GM23338 (cell line): ENCODE measurements around the gene CDC26. TPM values are rescaled to one million over a fixed set of nuclear protein-coding genes. Genes with fewer than 3 reads are reported as not detected.

Source experiments
- ATAC-seq: fragments of 200-7000 bp; cut with Tn5 transposase; 3 replicates; pipeline ENCODE4 v1.9.1; 2020
- DNase-seq: peaks from one replicate; pipeline ENCODE4 v3.0.0-alpha.2; 2015; ENCODE audit warnings: low spot score
- H2AFZ ChIP-seq: fragments of 200-600 bp; sonication (generic); 2 replicates; pipeline ENCODE4 v1.8.0; 2016; ENCODE audit warnings: antibody characterized with exemption, mild to moderate bottlenecking, moderate library complexity
- H3F3A ChIP-seq: fragments of 200-600 bp; sonication (generic); replicated peaks from 2 replicates; pipeline ENCODE4 v1.8.0; 2017; ENCODE audit warnings: antibody characterized with exemption, mixed run types, low read depth
- H3K27ac ChIP-seq: fragments of 200-600 bp; sonication (generic); 2 replicates; pipeline ENCODE4 v1.6.1; 2016; ENCODE audit warnings: low read depth
- H3K27me3 ChIP-seq: fragments of 200-600 bp; sonication (generic); 2 replicates; pipeline ENCODE4 v1.8.0; 2016; ENCODE audit warnings: mild to moderate bottlenecking, mixed run types, moderate library complexity; ENCODE audit not compliant: insufficient read depth
- H3K36me3 ChIP-seq: fragments of 200-600 bp; sonication (generic); 2 replicates; pipeline ENCODE4 v1.8.0; 2016; ENCODE audit warnings: mild to moderate bottlenecking; ENCODE audit not compliant: insufficient read depth
- H3K4me1 ChIP-seq: fragments of 200-600 bp; sonication (generic); 2 replicates; pipeline ENCODE4 v1.8.0; 2016; ENCODE audit warnings: mild to moderate bottlenecking, moderate library complexity; ENCODE audit not compliant: insufficient read depth
- H3K4me2 ChIP-seq: fragments of 200-600 bp; sonication (generic); 2 replicates; pipeline ENCODE4 v1.7.1; 2017; ENCODE audit warnings: mixed run types
- H3K4me3 ChIP-seq: fragments of 200-600 bp; sonication (generic); 2 replicates; pipeline ENCODE4 v1.6.1; 2016; ENCODE audit warnings: mixed run types
- H3K79me2 ChIP-seq: fragments of 200-600 bp; sonication (generic); replicated peaks from 2 replicates; pipeline ENCODE4 v1.8.0; 2017; ENCODE audit warnings: mild to moderate bottlenecking; ENCODE audit not compliant: insufficient read depth
- H3K9me2 ChIP-seq: fragments of 200-600 bp; sonication (generic); 2 replicates; pipeline ENCODE4 v1.8.0; 2017; ENCODE audit not compliant: insufficient read depth
- H4K20me1 ChIP-seq: fragments of 200-600 bp; sonication (generic); replicated peaks from 2 replicates; pipeline ENCODE4 v1.8.0; 2017; ENCODE audit warnings: mild to moderate bottlenecking; ENCODE audit not compliant: insufficient read depth
- H3K27ac Mint-ChIP-seq: 2 replicates; pipeline ENCODE4 v1.8.0; 2020; ENCODE audit warnings: inconsistent platforms, mild to moderate bottlenecking, moderate library complexity, mixed read lengths
- H3K27me3 Mint-ChIP-seq: 3 replicates; pipeline ENCODE4 v1.8.0; 2022; ENCODE audit warnings: low read depth, mild to moderate bottlenecking, moderate library complexity, mixed read lengths, inconsistent platforms; ENCODE audit not compliant: insufficient read depth, poor library complexity
- H3K36me3 Mint-ChIP-seq: 3 replicates; pipeline ENCODE4 v1.8.0; 2021; ENCODE audit warnings: low read depth, mild to moderate bottlenecking, inconsistent platforms, moderate library complexity, mixed read lengths
- H3K4me1 Mint-ChIP-seq: 3 replicates; pipeline ENCODE4 v1.8.0; 2020; ENCODE audit warnings: mild to moderate bottlenecking, inconsistent platforms, mixed read lengths
- H3K4me3 Mint-ChIP-seq: 3 replicates; pipeline ENCODE4 v1.8.0; 2021; ENCODE audit warnings: moderate library complexity, mild to moderate bottlenecking, inconsistent platforms, mixed read lengths
- H3K9me3 Mint-ChIP-seq: 3 replicates; pipeline ENCODE4 v1.8.0; 2020; ENCODE audit warnings: moderate library complexity, mild to moderate bottlenecking, inconsistent platforms, mixed read lengths
- CREB1 ChIP-seq: fragments of 250-450 bp; sonication (Bioruptor Pico); IDR thresholded peaks from 2 replicates; pipeline ENCODE4 v1.5.0; 2020; ENCODE audit warnings: low read depth, mild to moderate bottlenecking, moderate library complexity
- EZH2 ChIP-seq: fragments of 200-600 bp; sonication (generic); IDR thresholded peaks from one replicate; pipeline ENCODE4 v1.8.0; 2017; ENCODE audit warnings: antibody characterized with exemption, mild to moderate bottlenecking, low read depth; ENCODE audit not compliant: unreplicated experiment
- JUNB ChIP-seq: IDR thresholded peaks from one replicate; pipeline ENCODE4 v1.6.1; 2016; ENCODE audit warnings: antibody characterized with exemption; ENCODE audit not compliant: unreplicated experiment
- POLR2AphosphoS5 ChIP-seq: IDR thresholded peaks from 2 replicates; pipeline ENCODE4 v1.6.1; 2016; ENCODE audit warnings: antibody characterized with exemption, low read depth
- STAT1 ChIP-seq: IDR thresholded peaks from one replicate; pipeline ENCODE4 v1.6.1; 2016; ENCODE audit warnings: antibody characterized with exemption; ENCODE audit not compliant: unreplicated experiment
- ZNF114 ChIP-seq: fragments of 250-450 bp; sonication (Bioruptor Pico); IDR thresholded peaks from 2 replicates; pipeline ENCODE4 v1.5.0; 2020; ENCODE audit warnings: mild to moderate bottlenecking, moderate library complexity
- ZNF331 ChIP-seq: fragments of 250-450 bp; sonication (Bioruptor Pico); IDR thresholded peaks from 2 replicates; pipeline ENCODE4 v1.5.0; 2020; ENCODE audit warnings: low read depth, mild to moderate bottlenecking, moderate library complexity
- polyA plus RNA-seq: library from polyadenylated mRNA; unstranded; fragments of >200 nt; fragmentation: Nextera tagmentation; extraction: Ambion mirVana; gene quantifications from 2 replicates; pipeline ENCODE4 v1.2.1, GENCODE V29; 2016
- total RNA-seq: library from RNA; depleted of rRNA; stranded (reverse); fragments of >200 nt; shearing (Covaris generic); gene quantifications from 2 replicates; pipeline ENCODE4 v1.2.3, GENCODE V29; 2014
- TF ChIP-seq, protein P1 (sequence below): IDR thresholded peaks from 2 replicates; pipeline ENCODE4 v1.6.1; 2016; ENCODE audit warnings: antibody characterized with exemption
- TF ChIP-seq, protein P2 (sequence below): fragments of 250-450 bp; sonication (Bioruptor Pico); IDR thresholded peaks from 2 replicates; pipeline ENCODE4 v1.5.0; 2020; ENCODE audit warnings: mild to moderate bottlenecking, moderate library complexity
- TF ChIP-seq, protein P3 (sequence below): IDR thresholded peaks from one replicate; pipeline ENCODE4 v1.6.1; 2018; ENCODE audit warnings: antibody characterized with exemption; ENCODE audit not compliant: unreplicated experiment

Gene CDC26
- total and polyA plus RNA-seq, 2 experiments from 2014 or later, result 34.9 to 112 TPM

DNA sequence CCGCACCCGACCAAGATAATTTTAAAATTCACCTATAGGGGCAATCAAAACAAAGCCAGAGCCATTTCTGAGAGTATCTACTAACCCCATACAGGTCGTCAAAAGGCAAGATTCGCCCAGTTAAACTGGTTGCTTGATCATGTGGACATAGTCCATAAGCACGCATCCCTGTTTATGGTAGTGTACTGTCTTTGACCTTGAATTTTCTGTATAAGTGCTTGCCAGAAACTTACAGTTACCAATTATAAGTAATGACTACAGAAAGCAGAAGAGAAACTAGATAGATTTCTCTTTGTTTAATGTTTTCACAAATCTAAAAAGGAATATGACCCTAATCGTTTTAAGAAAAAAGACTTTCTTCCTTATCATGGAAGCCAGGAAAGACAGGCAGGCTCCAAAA, 28.4 kb downstream of the CDC26 start:
- ATAC-seq, result no peak
- no peaks in the 10 kb centered on the region; the same call in 1 of the 2 replicates for H3K79me2 ChIP-seq

DNA sequence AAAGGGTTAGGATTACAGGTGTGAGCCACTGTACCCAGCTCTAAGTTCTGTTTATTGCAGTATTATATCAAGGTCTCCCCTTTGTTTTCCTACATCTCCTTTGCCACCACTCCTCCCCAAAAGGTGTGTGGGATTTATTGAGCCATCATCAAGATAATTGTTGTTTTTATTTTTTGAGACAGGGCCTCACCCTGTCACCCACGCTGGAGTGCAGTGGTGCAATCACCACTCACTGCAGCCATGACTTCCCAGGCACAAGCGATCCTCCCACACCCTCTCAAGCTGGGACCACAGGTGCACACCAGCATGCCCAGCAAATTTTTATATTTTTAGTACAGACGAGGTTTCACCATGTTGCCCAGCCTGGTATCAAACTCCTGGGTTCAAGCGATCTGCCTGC, 29.5 kb downstream of the CDC26 start:
- Histone ChIP-seq H3K79me2 (no peaks in the 10 kb centered on the region), H3K27me3 (no peaks in the 10 kb centered on the region), H3K4me1 (no peaks in the 10 kb centered on the region), H3K27ac (no peak overlapping the region), H3K9me2 (no peaks in the 10 kb centered on the region), H3K36me3 (no peaks in the 10 kb centered on the region), H4K20me1 (peaks cover 17% of the 10 kb centered on the region; the same call in 1 of the 2 replicates), H3F3A (no peaks in the 10 kb centered on the region), H2AFZ (no peak overlapping the region), H3K4me2 (no peak overlapping the region), H3K4me3 (no peak overlapping the region)
- Mint-ChIP-seq H3K36me3 (peaks cover 18% of the 10 kb centered on the region), H3K4me1 (no peaks in the 10 kb centered on the region; the same call in 2 of the 3 replicates), H3K27me3 (peaks cover 3% of the 10 kb centered on the region), H3K4me3 (no peak overlapping the region), H3K27ac (peak overlapping the region; percentile 71; the same call in 1 of the 2 replicates), H3K9me3 (peaks cover 9% of the 10 kb centered on the region; the same call in 2 of the 3 replicates)
- DNase-seq (no peak), ATAC-seq (no peak)
- TF ChIP-seq EZH2, result no peak
- no peak for TF ChIP-seq ZNF331 (CRISPR knock-in tag)
- TF ChIP-seq CREB1 (CRISPR knock-in tag), result no peak
- TF ChIP-seq STAT1, result no peak
- TF ChIP-seq, protein P1, sequence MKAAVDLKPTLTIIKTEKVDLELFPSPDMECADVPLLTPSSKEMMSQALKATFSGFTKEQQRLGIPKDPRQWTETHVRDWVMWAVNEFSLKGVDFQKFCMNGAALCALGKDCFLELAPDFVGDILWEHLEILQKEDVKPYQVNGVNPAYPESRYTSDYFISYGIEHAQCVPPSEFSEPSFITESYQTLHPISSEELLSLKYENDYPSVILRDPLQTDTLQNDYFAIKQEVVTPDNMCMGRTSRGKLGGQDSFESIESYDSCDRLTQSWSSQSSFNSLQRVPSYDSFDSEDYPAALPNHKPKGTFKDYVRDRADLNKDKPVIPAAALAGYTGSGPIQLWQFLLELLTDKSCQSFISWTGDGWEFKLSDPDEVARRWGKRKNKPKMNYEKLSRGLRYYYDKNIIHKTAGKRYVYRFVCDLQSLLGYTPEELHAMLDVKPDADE, result no peak
- TF ChIP-seq POLR2AphosphoS5, result no peak
- no peak for TF ChIP-seq JUNB
- TF ChIP-seq, protein P2, sequence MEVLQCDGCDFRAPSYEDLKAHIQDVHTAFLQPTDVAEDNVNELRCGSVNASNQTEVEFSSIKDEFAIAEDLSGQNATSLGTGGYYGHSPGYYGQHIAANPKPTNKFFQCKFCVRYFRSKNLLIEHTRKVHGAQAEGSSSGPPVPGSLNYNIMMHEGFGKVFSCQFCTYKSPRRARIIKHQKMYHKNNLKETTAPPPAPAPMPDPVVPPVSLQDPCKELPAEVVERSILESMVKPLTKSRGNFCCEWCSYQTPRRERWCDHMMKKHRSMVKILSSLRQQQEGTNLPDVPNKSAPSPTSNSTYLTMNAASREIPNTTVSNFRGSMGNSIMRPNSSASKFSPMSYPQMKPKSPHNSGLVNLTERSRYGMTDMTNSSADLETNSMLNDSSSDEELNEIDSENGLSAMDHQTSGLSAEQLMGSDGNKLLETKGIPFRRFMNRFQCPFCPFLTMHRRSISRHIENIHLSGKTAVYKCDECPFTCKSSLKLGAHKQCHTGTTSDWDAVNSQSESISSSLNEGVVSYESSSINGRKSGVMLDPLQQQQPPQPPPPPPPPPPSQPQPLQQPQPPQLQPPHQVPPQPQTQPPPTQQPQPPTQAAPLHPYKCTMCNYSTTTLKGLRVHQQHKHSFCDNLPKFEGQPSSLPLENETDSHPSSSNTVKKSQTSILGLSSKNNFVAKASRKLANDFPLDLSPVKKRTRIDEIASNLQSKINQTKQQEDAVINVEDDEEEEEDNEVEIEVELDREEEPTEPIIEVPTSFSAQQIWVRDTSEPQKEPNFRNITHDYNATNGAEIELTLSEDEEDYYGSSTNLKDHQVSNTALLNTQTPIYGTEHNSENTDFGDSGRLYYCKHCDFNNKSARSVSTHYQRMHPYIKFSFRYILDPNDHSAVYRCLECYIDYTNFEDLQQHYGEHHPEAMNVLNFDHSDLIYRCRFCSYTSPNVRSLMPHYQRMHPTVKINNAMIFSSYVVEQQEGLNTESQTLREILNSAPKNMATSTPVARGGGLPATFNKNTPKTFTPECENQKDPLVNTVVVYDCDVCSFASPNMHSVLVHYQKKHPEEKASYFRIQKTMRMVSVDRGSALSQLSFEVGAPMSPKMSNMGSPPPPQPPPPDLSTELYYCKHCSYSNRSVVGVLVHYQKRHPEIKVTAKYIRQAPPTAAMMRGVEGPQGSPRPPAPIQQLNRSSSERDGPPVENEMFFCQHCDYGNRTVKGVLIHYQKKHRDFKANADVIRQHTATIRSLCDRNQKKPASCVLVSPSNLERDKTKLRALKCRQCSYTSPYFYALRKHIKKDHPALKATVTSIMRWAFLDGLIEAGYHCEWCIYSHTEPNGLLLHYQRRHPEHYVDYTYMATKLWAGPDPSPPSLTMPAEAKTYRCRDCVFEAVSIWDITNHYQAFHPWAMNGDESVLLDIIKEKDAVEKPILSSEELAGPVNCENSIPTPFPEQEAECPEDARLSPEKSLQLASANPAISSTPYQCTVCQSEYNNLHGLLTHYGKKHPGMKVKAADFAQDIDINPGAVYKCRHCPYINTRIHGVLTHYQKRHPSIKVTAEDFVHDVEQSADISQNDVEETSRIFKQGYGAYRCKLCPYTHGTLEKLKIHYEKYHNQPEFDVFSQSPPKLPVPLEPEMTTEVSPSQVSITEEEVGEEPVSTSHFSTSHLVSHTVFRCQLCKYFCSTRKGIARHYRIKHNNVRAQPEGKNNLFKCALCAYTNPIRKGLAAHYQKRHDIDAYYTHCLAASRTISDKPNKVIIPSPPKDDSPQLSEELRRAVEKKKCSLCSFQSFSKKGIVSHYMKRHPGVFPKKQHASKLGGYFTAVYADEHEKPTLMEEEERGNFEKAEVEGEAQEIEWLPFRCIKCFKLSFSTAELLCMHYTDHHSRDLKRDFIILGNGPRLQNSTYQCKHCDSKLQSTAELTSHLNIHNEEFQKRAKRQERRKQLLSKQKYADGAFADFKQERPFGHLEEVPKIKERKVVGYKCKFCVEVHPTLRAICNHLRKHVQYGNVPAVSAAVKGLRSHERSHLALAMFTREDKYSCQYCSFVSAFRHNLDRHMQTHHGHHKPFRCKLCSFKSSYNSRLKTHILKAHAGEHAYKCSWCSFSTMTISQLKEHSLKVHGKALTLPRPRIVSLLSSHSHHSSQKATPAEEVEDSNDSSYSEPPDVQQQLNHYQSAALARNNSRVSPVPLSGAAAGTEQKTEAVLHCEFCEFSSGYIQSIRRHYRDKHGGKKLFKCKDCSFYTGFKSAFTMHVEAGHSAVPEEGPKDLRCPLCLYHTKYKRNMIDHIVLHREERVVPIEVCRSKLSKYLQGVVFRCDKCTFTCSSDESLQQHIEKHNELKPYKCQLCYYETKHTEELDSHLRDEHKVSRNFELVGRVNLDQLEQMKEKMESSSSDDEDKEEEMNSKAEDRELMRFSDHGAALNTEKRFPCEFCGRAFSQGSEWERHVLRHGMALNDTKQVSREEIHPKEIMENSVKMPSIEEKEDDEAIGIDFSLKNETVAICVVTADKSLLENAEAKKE (CRISPR knock-in tag), result no peak

More for the DNA sequence above, 28.4 kb downstream of the CDC26 start:
- peaks cover 17% of the 10 kb centered on the region; the same call in 1 of the 2 replicates for H4K20me1 ChIP-seq
- no peak overlapping the region for H3K27ac Mint-ChIP-seq
- no peaks in the 10 kb centered on the region for H3K9me2 ChIP-seq
- H3K4me1 ChIP-seq, result no peaks in the 10 kb centered on the region
- H3K4me3 Mint-ChIP-seq, result no peak overlapping the region
- peaks cover 9% of the 10 kb centered on the region; the same call in 2 of the 3 replicates for H3K9me3 Mint-ChIP-seq
- no peak overlapping the region for H3K27ac ChIP-seq
- TF ChIP-seq, protein P3, sequence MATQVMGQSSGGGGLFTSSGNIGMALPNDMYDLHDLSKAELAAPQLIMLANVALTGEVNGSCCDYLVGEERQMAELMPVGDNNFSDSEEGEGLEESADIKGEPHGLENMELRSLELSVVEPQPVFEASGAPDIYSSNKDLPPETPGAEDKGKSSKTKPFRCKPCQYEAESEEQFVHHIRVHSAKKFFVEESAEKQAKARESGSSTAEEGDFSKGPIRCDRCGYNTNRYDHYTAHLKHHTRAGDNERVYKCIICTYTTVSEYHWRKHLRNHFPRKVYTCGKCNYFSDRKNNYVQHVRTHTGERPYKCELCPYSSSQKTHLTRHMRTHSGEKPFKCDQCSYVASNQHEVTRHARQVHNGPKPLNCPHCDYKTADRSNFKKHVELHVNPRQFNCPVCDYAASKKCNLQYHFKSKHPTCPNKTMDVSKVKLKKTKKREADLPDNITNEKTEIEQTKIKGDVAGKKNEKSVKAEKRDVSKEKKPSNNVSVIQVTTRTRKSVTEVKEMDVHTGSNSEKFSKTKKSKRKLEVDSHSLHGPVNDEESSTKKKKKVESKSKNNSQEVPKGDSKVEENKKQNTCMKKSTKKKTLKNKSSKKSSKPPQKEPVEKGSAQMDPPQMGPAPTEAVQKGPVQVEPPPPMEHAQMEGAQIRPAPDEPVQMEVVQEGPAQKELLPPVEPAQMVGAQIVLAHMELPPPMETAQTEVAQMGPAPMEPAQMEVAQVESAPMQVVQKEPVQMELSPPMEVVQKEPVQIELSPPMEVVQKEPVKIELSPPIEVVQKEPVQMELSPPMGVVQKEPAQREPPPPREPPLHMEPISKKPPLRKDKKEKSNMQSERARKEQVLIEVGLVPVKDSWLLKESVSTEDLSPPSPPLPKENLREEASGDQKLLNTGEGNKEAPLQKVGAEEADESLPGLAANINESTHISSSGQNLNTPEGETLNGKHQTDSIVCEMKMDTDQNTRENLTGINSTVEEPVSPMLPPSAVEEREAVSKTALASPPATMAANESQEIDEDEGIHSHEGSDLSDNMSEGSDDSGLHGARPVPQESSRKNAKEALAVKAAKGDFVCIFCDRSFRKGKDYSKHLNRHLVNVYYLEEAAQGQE, result no peak
- no peak for TF ChIP-seq ZNF114 (CRISPR knock-in tag)
- no peak for TF ChIP-seq STAT1
- no peak for TF ChIP-seq CREB1 (CRISPR knock-in tag)
- no peaks in the 10 kb centered on the region; the same call in 2 of the 3 replicates for H3K4me1 Mint-ChIP-seq
- DNase-seq, result no peak
- H3K36me3 ChIP-seq, result no peaks in the 10 kb centered on the region
- H3F3A ChIP-seq, result no peaks in the 10 kb centered on the region
- no peak overlapping the region for H3K4me3 ChIP-seq
- H3K27me3 ChIP-seq, result no peaks in the 10 kb centered on the region
- no peak overlapping the region for H2AFZ ChIP-seq
- peaks cover 18% of the 10 kb centered on the region for H3K36me3 Mint-ChIP-seq
- peaks cover 3% of the 10 kb centered on the region for H3K27me3 Mint-ChIP-seq
- H3K4me2 ChIP-seq, result no peak overlapping the region
